ENCODE results near the gene COL4A2. TPM values are rescaled to one million over a fixed set of nuclear protein-coding genes. Genes with fewer than 3 reads are reported as not detected.

Gene COL4A2
- total RNA-seq, 4 donors from 2014 or later = 419 to 931 (median 555) TPM

DNA sequence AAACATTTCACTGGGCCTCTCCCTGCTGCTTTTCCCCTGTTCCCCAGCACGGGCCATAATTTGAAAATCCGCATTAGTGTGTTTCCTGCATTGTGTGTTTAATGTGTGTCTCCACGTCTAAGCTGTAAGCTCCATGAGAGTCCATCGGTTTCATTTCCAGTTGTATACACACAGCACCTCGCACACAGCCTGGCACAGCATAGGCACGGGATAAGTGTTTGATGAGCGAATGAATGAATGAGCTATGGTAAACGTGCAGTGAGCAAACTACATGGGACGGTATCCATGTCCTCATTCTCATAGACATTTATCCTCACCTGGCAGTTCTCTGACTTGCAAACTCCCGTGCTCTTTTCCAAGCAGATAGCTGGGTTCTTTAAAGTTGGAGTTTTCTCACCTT, 148.4 kb downstream of the COL4A2 start:
- H3K4me3 ChIP-seq = no peak overlapping the region
- H3K27me3 ChIP-seq = no peaks in the 10 kb centered on the region
- peaks cover 29 to 89% (median 79%) of the 10 kb centered on the region in 4 donors for H3K36me3 ChIP-seq
- DNase-seq (ENCODE audit: extremely low spot score) = no peak
- H3K4me1 ChIP-seq = peaks cover 0 to 27% (median 19%) of the 10 kb centered on the region in 4 donors
- 67% methylated on average over 10 of the region's 10 CpGs for WGBS
- peak overlapping the region; percentile 50 to 83 (median 52) for H3K27ac ChIP-seq (replicated peaks in 1 of 4)
- intact Hi-C loops (cut with DNase I) = loop anchor here (10.0 kb wide), 1 partner anchor 359 kb away; no protein-coding TSS in a partner anchor
- TF ChIP-seq, protein P1, sequence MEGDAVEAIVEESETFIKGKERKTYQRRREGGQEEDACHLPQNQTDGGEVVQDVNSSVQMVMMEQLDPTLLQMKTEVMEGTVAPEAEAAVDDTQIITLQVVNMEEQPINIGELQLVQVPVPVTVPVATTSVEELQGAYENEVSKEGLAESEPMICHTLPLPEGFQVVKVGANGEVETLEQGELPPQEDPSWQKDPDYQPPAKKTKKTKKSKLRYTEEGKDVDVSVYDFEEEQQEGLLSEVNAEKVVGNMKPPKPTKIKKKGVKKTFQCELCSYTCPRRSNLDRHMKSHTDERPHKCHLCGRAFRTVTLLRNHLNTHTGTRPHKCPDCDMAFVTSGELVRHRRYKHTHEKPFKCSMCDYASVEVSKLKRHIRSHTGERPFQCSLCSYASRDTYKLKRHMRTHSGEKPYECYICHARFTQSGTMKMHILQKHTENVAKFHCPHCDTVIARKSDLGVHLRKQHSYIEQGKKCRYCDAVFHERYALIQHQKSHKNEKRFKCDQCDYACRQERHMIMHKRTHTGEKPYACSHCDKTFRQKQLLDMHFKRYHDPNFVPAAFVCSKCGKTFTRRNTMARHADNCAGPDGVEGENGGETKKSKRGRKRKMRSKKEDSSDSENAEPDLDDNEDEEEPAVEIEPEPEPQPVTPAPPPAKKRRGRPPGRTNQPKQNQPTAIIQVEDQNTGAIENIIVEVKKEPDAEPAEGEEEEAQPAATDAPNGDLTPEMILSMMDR (IDR thresholded peaks at IDR 0.05) = no peak
- TF ChIP-seq POLR2AphosphoS5 (IDR thresholded peaks at IDR 0.05) (no peak), POLR2A (IDR thresholded peaks at IDR 0.05; ENCODE audit: low read depth) (no peak), EP300 (IDR thresholded peaks at IDR 0.05) (no peak)
- no peaks in the 10 kb centered on the region for H3K9me3 ChIP-seq

DNA sequence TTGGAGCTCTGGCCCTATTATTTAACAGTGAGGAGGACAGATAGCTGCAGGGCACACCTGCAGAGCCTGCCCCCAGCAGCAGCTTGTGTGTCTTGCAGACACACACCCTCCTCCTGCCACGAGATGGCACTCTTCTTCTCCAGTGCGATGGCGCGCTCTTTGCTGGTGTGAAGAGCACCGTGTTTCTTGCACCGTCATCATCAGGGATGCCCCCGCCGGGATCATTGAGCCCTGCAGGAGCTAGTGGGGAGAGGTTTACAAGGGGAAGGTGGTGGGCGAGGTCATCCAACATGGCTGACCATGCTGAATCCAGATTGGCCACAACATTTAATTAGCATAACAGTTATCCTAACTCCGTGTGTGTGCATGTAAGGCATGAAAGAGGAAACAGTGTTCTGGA, 148.9 kb downstream of the COL4A2 start:
- 35% methylated on average over 6 of the region's 10 CpGs for WGBS
- peaks cover 0 to 27% (median 19%) of the 10 kb centered on the region in 4 donors for H3K4me1 ChIP-seq
- H3K9me3 ChIP-seq = no peaks in the 10 kb centered on the region
- TF ChIP-seq POLR2A (IDR thresholded peaks at IDR 0.05; ENCODE audit: low read depth) (no peak), EP300 (IDR thresholded peaks at IDR 0.05) (no peak), POLR2AphosphoS5 (IDR thresholded peaks at IDR 0.05) (peak; percentile 50 to 75)
- TF ChIP-seq, protein P1 (IDR thresholded peaks at IDR 0.05) = peak; percentile 82 to 87 (median 85)
- H3K4me3 ChIP-seq = no peak overlapping the region
- H3K36me3 ChIP-seq = peaks cover 26 to 89% (median 79%) of the 10 kb centered on the region in 4 donors
- H3K27ac ChIP-seq (replicated peaks in 1 of 4) = peak overlapping the region; percentile 49 to 83 (median 52)
- intact Hi-C loops (cut with DNase I) = loop anchor here (2.0 to 10.0 kb wide), 2 partner anchors 105 to 359 kb away; partner anchors contain the start of gene RAB20
- DNase-seq (ENCODE audit: extremely low spot score) = no peak
- no peaks in the 10 kb centered on the region for H3K27me3 ChIP-seq

DNA sequence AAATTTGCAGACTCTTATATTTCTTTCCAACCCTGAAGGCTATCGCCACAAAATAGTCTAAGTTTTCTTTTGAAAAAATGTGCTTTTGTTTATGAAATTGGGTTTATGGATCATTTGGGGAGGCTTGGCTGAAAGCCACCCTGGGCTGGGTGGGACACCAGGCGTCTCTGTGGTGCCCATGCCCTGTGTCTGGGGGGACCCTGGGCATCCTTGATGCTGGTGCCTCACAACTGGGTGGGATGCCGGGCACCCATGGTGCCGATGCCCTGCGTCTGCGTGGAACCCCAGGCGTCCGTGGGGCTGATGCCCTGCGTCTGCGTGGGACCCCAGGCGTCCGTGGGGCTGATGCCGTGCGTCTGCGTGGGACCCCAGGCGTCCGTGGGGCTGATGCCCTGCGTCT, 149.5 kb downstream of the COL4A2 start:
- Histone ChIP-seq H3K36me3 (peaks cover 30 to 89% (median 79%) of the 10 kb centered on the region in 4 donors), H3K9me3 (no peaks in the 10 kb centered on the region), H3K4me1 (peaks cover 0 to 27% (median 19%) of the 10 kb centered on the region in 4 donors), H3K27me3 (no peaks in the 10 kb centered on the region), H3K4me3 (no peak overlapping the region), H3K27ac (replicated peaks in 1 of 4) (peak overlapping the region; percentile 49 to 83 (median 52))
- intact Hi-C loops (cut with DNase I) = loop anchor here (2.0 to 10.0 kb wide), 2 partner anchors 104 to 358 kb away; partner anchors contain the start of gene RAB20
- TF ChIP-seq, protein P1 (IDR thresholded peaks at IDR 0.05) = no peak
- TF ChIP-seq EP300 (IDR thresholded peaks at IDR 0.05) (no peak), POLR2A (IDR thresholded peaks at IDR 0.05; ENCODE audit: low read depth) (no peak), POLR2AphosphoS5 (IDR thresholded peaks at IDR 0.05) (no peak)
- WGBS = 91% methylated on average over 11 of the region's 18 CpGs
- DNase-seq (ENCODE audit: extremely low spot score) = no peak

DNA sequence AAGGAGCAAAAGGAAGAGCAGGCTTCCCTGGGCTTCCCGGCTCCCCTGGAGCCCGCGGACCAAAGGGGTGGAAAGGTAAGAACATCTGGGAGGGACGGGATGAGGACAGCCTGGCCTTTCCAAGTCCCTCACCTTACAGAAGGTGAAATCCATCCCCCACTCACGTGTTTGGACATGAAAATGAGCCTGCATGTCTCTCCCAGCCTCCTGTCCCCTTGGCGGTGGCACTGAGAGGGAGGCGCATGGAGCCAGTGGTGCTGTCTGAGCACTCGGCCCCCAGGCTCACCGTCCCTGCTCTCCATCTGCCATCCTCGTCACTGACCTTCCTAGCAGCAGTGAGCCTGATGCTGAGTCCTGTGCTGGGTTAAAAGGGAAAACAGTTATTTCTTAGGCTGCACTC, 150.3 kb downstream of the COL4A2 start:
- WGBS = 83% methylated on average over 4 of the region's 10 CpGs
- H3K4me1 ChIP-seq = peaks cover 0 to 27% (median 19%) of the 10 kb centered on the region in 4 donors
- no peak overlapping the region for H3K4me3 ChIP-seq
- H3K27ac ChIP-seq (replicated peaks in 1 of 4) = peak overlapping the region in 2 of 4 donors; percentile 28 to 54
- H3K36me3 ChIP-seq = peaks cover 38 to 89% (median 79%) of the 10 kb centered on the region in 4 donors
- H3K9me3 ChIP-seq = no peaks in the 10 kb centered on the region
- intact Hi-C loops (cut with DNase I) = loop anchor here (2.0 to 10.0 kb wide), 2 partner anchors 103 to 357 kb away; partner anchors contain the start of gene RAB20
- TF ChIP-seq EP300 (IDR thresholded peaks at IDR 0.05) (no peak), POLR2AphosphoS5 (IDR thresholded peaks at IDR 0.05) (no peak), POLR2A (IDR thresholded peaks at IDR 0.05; ENCODE audit: low read depth) (no peak)
- TF ChIP-seq, protein P1 (IDR thresholded peaks at IDR 0.05) = no peak
- no peak for DNase-seq (ENCODE audit: extremely low spot score)
- no peaks in the 10 kb centered on the region for H3K27me3 ChIP-seq

Data from esophagus muscularis mucosa (tissue), 4 donors.